HEK293 (cell line): ENCODE data around the gene BRIX1.

Source experiments
- CTCF ChIA-PET: fragments of 350-600 bp; formaldehyde crosslinking; extraction: SDS; loops from one replicate; lab custom pipeline; 2021; ENCODE audit warnings: antibody characterized with exemption; lab: Yijun Ruan, JAX
- POLR2A ChIA-PET: fragments of 300-600 bp; formaldehyde crosslinking; extraction: SDS; loops from one replicate; lab custom pipeline; 2020; ENCODE audit warnings: antibody characterized with exemption, inconsistent platforms; lab: Yijun Ruan, JAX
- H3K27ac ChIP-seq: fragments of 200-500 bp; sonication (Bioruptor generic); 2 replicates; pipeline ENCODE4 v1.5.1; 2014; ENCODE audit warnings: low read depth, low read length, control low read depth, inconsistent platforms; ENCODE audit errors: extremely low read depth
- H3K36me3 ChIP-seq, 2 experiments: fragments of 200-500 bp in 1 of 2; sonication (Bioruptor generic) in 1 of 2; 1 replicate in 1 of 2; 2 replicates in 1 of 2; pipeline ENCODE4 v1.5.1; 2014 to 2017; ENCODE audit warnings: inconsistent platforms in 2 of 2, low read length in 2 of 2; ENCODE audit not compliant: control insufficient read depth in 2 of 2, insufficient read depth in 1 of 2
- H3K4me1 ChIP-seq: fragments of 200-500 bp; sonication (Bioruptor generic); 2 replicates; pipeline ENCODE4 v1.5.1; 2014; ENCODE audit warnings: mild to moderate bottlenecking, low read length, inconsistent platforms; ENCODE audit not compliant: control insufficient read depth, insufficient read depth
- H3K4me3 ChIP-seq: 2 replicates; pipeline ENCODE4 v1.5.1; 2011; ENCODE audit warnings: low read depth, mild to moderate bottlenecking, control low read depth, low read length, moderate library complexity
- H3K9me3 ChIP-seq: fragments of 200-500 bp; sonication (Bioruptor generic); 2 replicates; pipeline ENCODE4 v1.5.1; 2014; ENCODE audit warnings: low read depth, low read length, inconsistent platforms; ENCODE audit not compliant: control insufficient read depth, insufficient read depth
- MYNN ChIP-seq: fragments of 450-650 bp; formaldehyde crosslinking; IDR thresholded peaks from 2 replicates; pipeline ENCODE4 v1.5.1; 2016; ENCODE audit warnings: missing biosample characterization, missing genetic modification characterization, borderline replicate concordance
- SETDB1 ChIP-seq: IDR thresholded peaks from one replicate; pipeline ENCODE4 v1.6.1; 2017; ENCODE audit warnings: mild to moderate bottlenecking, low read length, moderate library complexity, mixed read lengths; ENCODE audit not compliant: insufficient read length
- ZBTB6 ChIP-seq: fragments of 450-650 bp; formaldehyde crosslinking; IDR thresholded peaks from 2 replicates; pipeline ENCODE4 v1.5.1; 2017; ENCODE audit warnings: missing biosample characterization, missing genetic modification characterization
- ZFP37 ChIP-seq: fragments of 450-650 bp; formaldehyde crosslinking; IDR thresholded peaks from 2 replicates; pipeline ENCODE4 v1.5.1; 2016; ENCODE audit warnings: missing biosample characterization, missing genetic modification characterization
- ZNF133 ChIP-seq: fragments of 450-650 bp; formaldehyde crosslinking; IDR thresholded peaks from 2 replicates; pipeline ENCODE4 v1.5.1; 2016; ENCODE audit warnings: missing biosample characterization, missing genetic modification characterization
- ZNF366 ChIP-seq: fragments of 450-650 bp; formaldehyde crosslinking; conservative IDR thresholded peaks from 2 replicates; pipeline ENCODE4 v1.5.1; 2016; ENCODE audit warnings: missing biosample characterization, missing genetic modification characterization
- ZNF433 ChIP-seq: fragments of 450-650 bp; formaldehyde crosslinking; IDR thresholded peaks from 2 replicates; pipeline ENCODE4 v1.5.1; 2016; ENCODE audit warnings: missing biosample characterization, missing genetic modification characterization, low read depth
- ZNF692 ChIP-seq: fragments of 450-650 bp; formaldehyde crosslinking; IDR thresholded peaks from 2 replicates; pipeline ENCODE4 v1.5.1; 2016; ENCODE audit warnings: missing biosample characterization, missing genetic modification characterization
- ZNF777 ChIP-seq: fragments of 450-650 bp; formaldehyde crosslinking; IDR thresholded peaks from 2 replicates; pipeline ENCODE4 v1.5.1; 2017; ENCODE audit warnings: missing biosample characterization, missing genetic modification characterization, borderline replicate concordance
- ZSCAN30 ChIP-seq: fragments of 450-650 bp; IDR thresholded peaks from 2 replicates; pipeline ENCODE4 v1.5.1; 2018; ENCODE audit warnings: missing biosample characterization, mild to moderate bottlenecking, missing genetic modification characterization, moderate library complexity
- TF ChIP-seq, protein P1 (sequence below): fragments of 450-650 bp; formaldehyde crosslinking; IDR thresholded peaks from 2 replicates; pipeline ENCODE4 v1.5.0; 2017; ENCODE audit warnings: missing biosample characterization, missing genetic modification characterization, borderline replicate concordance
- TF ChIP-seq, protein P2 (sequence below): fragments of 450-650 bp; formaldehyde crosslinking; IDR thresholded peaks from 2 replicates; pipeline ENCODE4 v1.5.1; 2016; ENCODE audit warnings: missing biosample characterization, missing genetic modification characterization
- TF ChIP-seq, protein P3 (sequence below): fragments of 450-650 bp; formaldehyde crosslinking; IDR thresholded peaks from 2 replicates; pipeline ENCODE4 v1.5.1; 2016; ENCODE audit warnings: missing biosample characterization, missing genetic modification characterization, low read depth
- TF ChIP-seq, protein P4 (sequence below): fragments of 450-650 bp; IDR thresholded peaks from 2 replicates; pipeline ENCODE4 v1.5.1; 2018; ENCODE audit warnings: missing biosample characterization, missing genetic modification characterization
- TF ChIP-seq, protein P5 (sequence below): fragments of 450-650 bp; formaldehyde crosslinking; IDR thresholded peaks from 2 replicates; pipeline ENCODE4 v1.5.1; 2016; ENCODE audit warnings: missing biosample characterization, missing genetic modification characterization

Gene BRIX1

GRCh38 chr5:34891981-34892380 lies 23.5 kb upstream of the BRIX1 start:
- H3K9me3 ChIP-seq: no peaks in the 10 kb centered on the region
- no peak overlapping the region for H3K27ac ChIP-seq
- H3K36me3 ChIP-seq: no peaks in the 10 kb centered on the region; a peak in 1 of 3 replicates
- no peak overlapping the region for H3K4me3 ChIP-seq
- no peaks in the 10 kb centered on the region for H3K4me1 ChIP-seq
- TF ChIP-seq, protein P1, sequence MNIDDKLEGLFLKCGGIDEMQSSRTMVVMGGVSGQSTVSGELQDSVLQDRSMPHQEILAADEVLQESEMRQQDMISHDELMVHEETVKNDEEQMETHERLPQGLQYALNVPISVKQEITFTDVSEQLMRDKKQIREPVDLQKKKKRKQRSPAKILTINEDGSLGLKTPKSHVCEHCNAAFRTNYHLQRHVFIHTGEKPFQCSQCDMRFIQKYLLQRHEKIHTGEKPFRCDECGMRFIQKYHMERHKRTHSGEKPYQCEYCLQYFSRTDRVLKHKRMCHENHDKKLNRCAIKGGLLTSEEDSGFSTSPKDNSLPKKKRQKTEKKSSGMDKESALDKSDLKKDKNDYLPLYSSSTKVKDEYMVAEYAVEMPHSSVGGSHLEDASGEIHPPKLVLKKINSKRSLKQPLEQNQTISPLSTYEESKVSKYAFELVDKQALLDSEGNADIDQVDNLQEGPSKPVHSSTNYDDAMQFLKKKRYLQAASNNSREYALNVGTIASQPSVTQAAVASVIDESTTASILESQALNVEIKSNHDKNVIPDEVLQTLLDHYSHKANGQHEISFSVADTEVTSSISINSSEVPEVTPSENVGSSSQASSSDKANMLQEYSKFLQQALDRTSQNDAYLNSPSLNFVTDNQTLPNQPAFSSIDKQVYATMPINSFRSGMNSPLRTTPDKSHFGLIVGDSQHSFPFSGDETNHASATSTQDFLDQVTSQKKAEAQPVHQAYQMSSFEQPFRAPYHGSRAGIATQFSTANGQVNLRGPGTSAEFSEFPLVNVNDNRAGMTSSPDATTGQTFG (tag by site-specific recombination): no peak
- no peak for TF ChIP-seq ZNF433
- ChIA-PET POLR2A (no interaction called here), CTCF (interaction anchor here (7.7 kb wide), 1 partner anchor 406 kb away, joined by 150 read pairs; no protein-coding TSS in a partner anchor)

DNA sequence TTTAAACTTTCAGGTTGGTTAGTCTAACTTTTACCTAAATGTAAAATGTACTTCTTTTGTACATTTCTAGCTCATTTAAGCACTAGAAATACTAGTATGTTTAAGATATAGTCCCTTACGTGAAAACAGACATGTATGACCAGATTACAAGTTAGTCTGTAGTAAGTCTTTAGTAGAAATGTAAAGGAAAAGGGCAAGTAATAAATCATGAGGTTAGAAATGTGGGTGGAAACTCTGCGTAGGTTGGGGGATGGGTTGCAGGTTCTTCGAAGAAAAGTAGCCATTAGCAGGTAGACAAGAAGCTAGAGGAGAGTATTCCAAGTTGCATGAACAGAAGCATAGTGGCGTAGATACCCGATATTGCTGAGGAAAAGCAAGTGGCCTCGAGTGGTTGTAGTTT lies 23.1 kb upstream of the BRIX1 start:
- no peaks in the 10 kb centered on the region for H3K4me1 ChIP-seq
- ChIA-PET CTCF (interaction anchor here (0.7 to 8.9 kb wide), 5 partner anchors 11 to 406 kb away, joined by 3 to 156 read pairs (median 5); no protein-coding TSS in a partner anchor), POLR2A (interaction anchor here (0.7 kb wide), 1 partner anchor 23 kb away, joined by 5 read pairs; the partner anchor contains the start of genes BRIX1 and RAD1)
- no peaks in the 10 kb centered on the region; a peak in 1 of 3 replicates for H3K36me3 ChIP-seq
- no peak overlapping the region for H3K4me3 ChIP-seq
- TF ChIP-seq ZNF366 (tag by site-specific recombination) (no peak), MYNN (tag by site-specific recombination) (no peak), SETDB1 (no peak), ZSCAN30 (tag by site-specific recombination) (no peak), ZNF777 (tag by site-specific recombination) (no peak), ZBTB6 (tag by site-specific recombination) (no peak), ZFP37 (no peak)
- TF ChIP-seq, protein P2, sequence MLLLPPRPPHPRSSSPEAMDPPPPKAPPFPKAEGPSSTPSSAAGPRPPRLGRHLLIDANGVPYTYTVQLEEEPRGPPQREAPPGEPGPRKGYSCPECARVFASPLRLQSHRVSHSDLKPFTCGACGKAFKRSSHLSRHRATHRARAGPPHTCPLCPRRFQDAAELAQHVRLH (tag by site-specific recombination): no peak
- no peaks in the 10 kb centered on the region for H3K9me3 ChIP-seq
- H3K27ac ChIP-seq: no peak overlapping the region

- no peaks in the 10 kb centered on the region for H3K4me1 ChIP-seq
- POLR2A ChIA-PET: interaction anchor here (1.9 kb wide), 1 partner anchor 21 kb away, joined by 6 read pairs; the partner anchor contains the start of genes BRIX1 and RAD1
- no peaks in the 10 kb centered on the region for H3K9me3 ChIP-seq
- H3K27ac ChIP-seq: no peak overlapping the region
- no peak overlapping the region for H3K4me3 ChIP-seq
- H3K36me3 ChIP-seq: no peaks in the 10 kb centered on the region; a peak in 1 of 3 replicates
- CTCF ChIA-PET: interaction anchor here (1.1 to 8.9 kb wide), 3 partner anchors 62 to 408 kb away, joined by 3 to 156 read pairs (median 150); no protein-coding TSS in a partner anchor
- TF ChIP-seq, protein P3, sequence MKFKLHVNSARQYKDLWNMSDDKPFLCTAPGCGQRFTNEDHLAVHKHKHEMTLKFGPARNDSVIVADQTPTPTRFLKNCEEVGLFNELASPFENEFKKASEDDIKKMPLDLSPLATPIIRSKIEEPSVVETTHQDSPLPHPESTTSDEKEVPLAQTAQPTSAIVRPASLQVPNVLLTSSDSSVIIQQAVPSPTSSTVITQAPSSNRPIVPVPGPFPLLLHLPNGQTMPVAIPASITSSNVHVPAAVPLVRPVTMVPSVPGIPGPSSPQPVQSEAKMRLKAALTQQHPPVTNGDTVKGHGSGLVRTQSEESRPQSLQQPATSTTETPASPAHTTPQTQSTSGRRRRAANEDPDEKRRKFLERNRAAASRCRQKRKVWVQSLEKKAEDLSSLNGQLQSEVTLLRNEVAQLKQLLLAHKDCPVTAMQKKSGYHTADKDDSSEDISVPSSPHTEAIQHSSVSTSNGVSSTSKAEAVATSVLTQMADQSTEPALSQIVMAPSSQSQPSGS (tag by site-specific recombination): 0 out of 2 replicates have a peak, but pooled peaks have one; percentile 23
- TF ChIP-seq, protein P4, sequence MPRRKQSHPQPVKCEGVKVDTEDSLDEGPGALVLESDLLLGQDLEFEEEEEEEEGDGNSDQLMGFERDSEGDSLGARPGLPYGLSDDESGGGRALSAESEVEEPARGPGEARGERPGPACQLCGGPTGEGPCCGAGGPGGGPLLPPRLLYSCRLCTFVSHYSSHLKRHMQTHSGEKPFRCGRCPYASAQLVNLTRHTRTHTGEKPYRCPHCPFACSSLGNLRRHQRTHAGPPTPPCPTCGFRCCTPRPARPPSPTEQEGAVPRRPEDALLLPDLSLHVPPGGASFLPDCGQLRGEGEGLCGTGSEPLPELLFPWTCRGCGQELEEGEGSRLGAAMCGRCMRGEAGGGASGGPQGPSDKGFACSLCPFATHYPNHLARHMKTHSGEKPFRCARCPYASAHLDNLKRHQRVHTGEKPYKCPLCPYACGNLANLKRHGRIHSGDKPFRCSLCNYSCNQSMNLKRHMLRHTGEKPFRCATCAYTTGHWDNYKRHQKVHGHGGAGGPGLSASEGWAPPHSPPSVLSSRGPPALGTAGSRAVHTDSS (tag by site-specific recombination): peak; percentile 97
- no peak for TF ChIP-seq ZNF133
- TF ChIP-seq, protein P5, sequence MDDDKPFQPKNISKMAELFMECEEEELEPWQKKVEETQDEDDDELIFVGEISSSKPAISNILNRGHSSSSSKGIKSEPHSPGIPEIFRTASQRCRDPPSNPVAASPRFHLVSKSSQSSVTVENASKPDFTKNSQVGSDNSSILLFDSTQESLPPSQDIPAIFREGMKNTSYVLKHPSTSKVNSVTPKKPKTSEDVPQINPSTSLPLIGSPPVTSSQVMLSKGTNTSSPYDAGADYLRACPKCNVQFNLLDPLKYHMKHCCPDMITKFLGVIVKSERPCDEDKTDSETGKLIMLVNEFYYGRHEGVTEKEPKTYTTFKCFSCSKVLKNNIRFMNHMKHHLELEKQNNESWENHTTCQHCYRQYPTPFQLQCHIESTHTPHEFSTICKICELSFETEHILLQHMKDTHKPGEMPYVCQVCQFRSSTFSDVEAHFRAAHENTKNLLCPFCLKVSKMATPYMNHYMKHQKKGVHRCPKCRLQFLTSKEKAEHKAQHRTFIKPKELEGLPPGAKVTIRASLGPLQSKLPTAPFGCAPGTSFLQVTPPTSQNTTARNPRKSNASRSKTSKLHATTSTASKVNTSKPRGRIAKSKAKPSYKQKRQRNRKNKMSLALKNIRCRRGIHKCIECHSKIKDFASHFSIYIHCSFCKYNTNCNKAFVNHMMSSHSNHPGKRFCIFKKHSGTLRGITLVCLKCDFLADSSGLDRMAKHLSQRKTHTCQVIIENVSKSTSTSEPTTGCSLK (tag by site-specific recombination): no peak
- no peak for TF ChIP-seq ZNF692 (tag by site-specific recombination)
Measured at GRCh38 chr5:34894716-34895115, 20.8 kb upstream of the BRIX1 start.
